GM12865 (cell line): ENCODE data around the gene BIRC2.

ENCODE experiments used
- DNase-seq: peaks from one replicate; pipeline ENCODE4 v3.0.0; 2010; ENCODE audit warnings: low read depth
- H3K4me3 ChIP-seq: 2 replicates; pipeline ENCODE4 v1.5.1; 2011; ENCODE audit warnings: mild to moderate bottlenecking, low read depth, low read length, control low read depth
- CTCF ChIP-seq: IDR thresholded peaks from 2 replicates; pipeline ENCODE4 v1.5.1; 2011; ENCODE audit warnings: low read length, control low read depth, low read depth, inconsistent platforms; ENCODE audit not compliant: insufficient read depth; ENCODE audit errors: missing control alignments

Gene BIRC2

GRCh38 chr11:102390667-102391465, 43.9 kb downstream of the BIRC2 start:
- peak; percentile 86 for TF ChIP-seq CTCF
- peak; percentile 78 for DNase-seq
- H3K4me3 ChIP-seq: no peak overlapping the region

GRCh38 chr11:102391549-102392237, 44.7 kb downstream of the BIRC2 start:
- no peak for TF ChIP-seq CTCF
- H3K4me3 ChIP-seq: no peak overlapping the region
- no peak for DNase-seq

- no peak for DNase-seq
- TF ChIP-seq CTCF: no peak
Measured at GRCh38 chr11:102393272-102393730, 46.3 kb downstream of the BIRC2 start.

GRCh38 chr11:102395720-102396393, 48.8 kb downstream of the BIRC2 start:
- DNase-seq: no peak
- TF ChIP-seq CTCF: no peak
- no peak overlapping the region for H3K4me3 ChIP-seq

More at GRCh38 chr11:102393272-102393730, 46.3 kb downstream of the BIRC2 start:
- H3K4me3 ChIP-seq: no peak overlapping the region

GRCh38 chr11:102396708-102397563, 49.9 kb downstream of the BIRC2 start:
- H3K4me3 ChIP-seq: no peak overlapping the region
- no peak for TF ChIP-seq CTCF
- no peak for DNase-seq

- DNase-seq: no peak
- TF ChIP-seq CTCF: no peak
- H3K4me3 ChIP-seq: no peak overlapping the region
Measured at GRCh38 chr11:102398297-102398696, 51.3 kb downstream of the BIRC2 start.
